GM19099 (cell line): ENCODE results near the gene MYT1.

ENCODE experiments used
- POLR2A ChIP-seq: IDR thresholded peaks from 3 replicates; pipeline ENCODE4 v1.6.1; 2011; ENCODE audit warnings: low read depth; ENCODE audit not compliant: insufficient read length; ENCODE audit errors: extremely low read depth

The MYT1 gene

DNA sequence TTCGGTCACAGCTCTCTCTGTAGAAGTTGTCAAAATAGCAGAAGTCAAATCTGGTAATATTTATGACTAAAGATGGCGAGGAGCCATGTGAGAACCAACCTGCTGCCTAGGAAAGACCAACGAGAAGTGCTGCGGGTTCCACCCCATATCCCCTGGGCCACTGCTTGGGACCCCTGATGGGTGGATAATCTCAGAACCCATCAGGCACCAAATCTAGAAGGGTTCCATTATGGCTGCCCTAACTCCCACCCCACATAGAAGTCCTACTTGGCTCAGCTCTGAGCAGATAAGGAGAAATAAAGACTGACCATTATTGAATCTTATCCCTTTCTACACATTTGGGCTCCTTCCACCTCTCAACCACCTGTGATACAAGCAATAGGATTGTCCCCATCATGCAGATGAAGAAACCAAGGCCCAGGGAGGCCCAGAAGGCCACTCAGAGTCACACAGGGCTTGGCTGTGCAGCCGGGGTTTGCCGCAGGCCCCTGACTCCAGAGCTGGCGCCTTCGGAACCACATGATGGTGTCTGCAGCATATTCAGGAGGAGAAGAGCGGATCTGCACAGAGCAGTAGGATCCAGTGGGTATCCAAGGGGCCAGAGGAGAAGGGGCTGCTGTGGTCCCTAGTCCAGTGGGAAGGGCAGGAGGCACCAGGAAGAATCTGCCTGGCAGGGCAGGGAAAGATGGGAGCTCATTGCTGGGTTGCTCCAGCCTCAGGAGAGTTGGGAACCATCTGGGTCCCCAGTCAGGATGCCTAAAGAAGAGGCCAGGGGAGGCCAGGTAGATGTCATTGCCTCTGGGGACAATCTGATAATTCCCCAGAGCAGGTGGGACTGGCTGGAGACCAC, 81.7 kb downstream of the MYT1 start:
- no peak for TF ChIP-seq POLR2A

DNA sequence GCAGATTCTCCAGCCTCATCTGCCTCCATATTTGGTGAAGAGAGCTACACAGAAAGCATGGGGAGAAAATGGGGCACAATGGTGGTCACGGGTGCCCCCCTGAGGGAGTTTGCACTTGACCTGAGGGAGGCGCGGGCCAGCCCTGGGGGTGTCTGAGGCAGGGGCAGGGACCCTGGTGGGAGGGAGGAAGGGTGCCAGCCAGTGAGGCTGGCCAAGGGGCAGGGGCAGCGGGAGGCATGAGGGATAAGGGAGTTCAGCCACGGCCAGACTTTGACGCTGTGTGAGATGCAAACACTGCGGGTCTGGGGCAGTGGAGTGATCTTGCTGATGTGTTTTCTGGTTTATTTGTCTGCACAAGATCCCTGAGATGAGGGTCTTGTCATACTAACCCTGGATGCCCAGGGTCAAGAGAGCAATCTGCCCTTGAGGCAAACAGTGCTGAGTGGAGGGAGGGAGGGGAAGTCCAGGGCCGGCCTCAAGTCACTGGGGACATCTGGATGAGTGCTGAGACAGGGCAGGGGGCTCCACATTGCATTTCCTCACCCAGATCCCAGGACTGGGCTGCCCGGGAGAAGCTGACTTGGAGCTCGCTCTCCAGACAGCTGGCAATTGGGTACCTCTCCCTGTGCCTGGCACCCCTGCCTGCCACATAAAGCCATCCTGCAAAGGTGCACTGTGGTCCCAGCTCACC, 82.5 kb downstream of the MYT1 start:
- TF ChIP-seq POLR2A = no peak

DNA sequence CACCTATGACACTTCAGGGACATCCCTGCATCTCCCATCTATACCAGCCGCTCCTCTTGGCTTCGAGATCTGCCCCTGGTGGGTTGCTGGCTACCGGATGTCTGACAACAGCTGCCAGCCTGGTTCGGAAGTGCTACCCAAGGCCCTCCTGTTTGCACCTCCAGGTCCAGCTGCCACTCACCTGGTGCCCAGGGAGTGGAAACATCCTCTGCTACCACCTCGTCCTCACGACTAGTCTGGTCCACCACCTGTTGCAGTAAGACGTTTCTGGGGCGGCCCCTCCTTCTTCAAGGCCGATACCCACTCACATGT, 83.0 kb downstream of the MYT1 start:
- TF ChIP-seq POLR2A = no peak

DNA sequence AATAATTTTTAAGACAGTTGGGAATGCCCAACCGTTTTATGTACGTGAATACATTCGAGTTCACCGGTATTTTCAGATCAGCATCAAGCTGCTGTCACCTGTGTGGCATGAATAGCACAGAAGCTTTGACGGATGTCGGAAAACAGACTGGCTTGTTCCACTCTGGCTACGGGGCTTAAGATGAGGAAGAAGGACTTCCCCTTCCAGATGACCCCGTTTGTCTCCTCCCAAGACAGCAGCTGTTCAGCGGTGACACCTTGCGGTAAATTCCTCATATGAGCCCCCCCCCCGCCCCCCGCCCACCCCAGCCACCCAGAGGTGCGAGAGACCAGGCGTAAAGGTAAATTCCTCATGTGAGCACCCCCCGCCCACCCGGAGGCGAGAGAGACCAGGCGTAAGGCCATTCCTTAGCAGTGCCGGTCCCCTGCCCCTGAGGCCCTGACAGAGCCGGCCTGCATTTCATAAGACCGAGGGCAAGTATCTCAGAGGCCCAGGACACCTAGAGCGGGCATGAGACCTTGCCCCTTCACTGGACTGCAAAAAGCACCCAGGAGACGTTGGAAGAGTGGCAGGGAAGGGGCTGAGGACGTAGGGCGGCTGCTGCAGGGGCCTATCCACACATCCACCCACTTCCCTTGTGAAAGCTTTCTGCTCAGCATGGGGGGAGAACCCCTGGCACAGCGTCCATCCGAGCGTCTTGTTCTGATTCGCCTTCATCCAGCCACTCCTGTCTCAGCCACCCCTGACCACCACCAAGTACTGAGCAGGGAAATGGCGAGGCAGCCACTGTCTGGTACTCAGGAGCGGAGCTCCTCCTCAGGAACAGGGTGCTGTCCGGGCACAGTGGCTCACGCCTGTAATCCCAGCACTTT, 84.0 kb downstream of the MYT1 start:
- TF ChIP-seq POLR2A = no peak

DNA sequence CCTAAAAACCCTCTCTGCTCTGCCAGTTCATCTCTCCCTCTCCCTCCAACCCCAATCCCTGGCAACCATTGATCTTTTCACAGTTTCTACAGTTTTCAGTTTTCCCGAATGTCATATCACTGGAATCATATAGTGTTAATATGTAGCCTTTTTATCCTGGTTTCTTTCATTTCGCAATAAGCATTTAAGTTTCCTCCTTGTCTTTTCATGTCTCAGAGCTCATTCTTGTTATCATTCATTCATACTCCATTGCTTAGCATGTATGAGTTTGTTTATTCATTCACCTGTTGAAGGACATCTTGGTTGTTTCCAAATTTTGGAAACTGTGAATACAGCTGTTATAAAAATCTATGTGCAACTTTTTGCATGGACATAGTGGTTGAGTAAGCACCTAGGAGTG, 85.8 kb downstream of the MYT1 start:
- no peak for TF ChIP-seq POLR2A

DNA sequence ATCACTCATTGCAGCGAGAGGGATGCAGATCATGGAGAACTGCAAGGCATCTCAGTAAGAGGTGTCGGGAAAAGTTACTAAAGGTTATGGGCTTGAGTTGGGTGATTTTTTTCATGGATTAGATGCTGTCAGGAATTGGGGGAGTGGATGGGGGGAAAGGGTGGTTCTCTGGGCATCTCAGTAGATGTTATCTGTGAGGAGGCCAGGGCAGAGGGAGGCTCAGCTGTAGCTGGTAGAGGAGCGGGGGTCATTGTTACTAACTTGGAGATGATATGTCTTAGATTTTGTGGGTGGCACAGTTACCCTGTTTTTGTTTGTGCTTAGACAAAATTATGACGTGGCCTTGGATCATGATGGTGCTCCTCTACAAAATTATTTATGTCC, 88.7 kb downstream of the MYT1 start:
- no peak for TF ChIP-seq POLR2A

DNA sequence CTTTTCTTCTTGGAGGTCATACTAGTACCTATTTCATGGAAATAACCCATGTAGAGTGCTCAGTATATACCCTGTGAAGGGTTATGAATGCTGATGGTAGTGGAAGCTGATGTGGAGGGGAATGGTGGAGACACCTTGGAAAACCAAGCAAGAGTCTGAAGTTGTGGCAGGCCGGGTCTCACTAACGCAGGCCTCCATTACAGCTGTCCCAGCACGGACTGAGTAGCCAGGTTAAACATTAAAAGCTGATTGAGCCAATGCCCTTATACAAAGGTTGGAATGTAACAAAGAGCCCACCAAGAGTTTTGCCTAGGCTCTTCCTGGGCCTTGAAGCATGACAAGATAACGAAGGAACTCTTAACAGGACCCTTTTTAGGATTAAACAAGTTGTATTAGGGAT, 89.2 kb downstream of the MYT1 start:
- no peak for TF ChIP-seq POLR2A

DNA sequence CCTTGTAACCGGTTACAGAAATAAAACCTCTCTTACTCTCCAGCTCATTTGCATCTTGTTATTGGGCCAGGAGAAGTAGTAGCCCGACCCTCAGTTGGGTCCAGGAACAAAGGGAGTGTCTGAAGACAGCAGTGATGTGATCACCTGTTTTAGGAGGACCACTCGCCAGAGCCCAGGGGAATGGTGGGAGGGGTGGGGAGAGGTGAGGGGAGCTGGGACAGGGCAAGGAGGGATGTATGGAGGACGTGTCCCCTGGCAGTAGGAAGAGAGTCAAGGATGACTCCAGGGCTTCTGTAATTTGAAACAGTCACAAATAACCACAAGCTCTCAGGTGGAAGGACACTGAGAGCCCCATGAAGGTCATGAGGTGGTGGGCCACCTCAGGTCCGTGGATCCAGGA, 89.9 kb downstream of the MYT1 start:
- TF ChIP-seq POLR2A = no peak

DNA sequence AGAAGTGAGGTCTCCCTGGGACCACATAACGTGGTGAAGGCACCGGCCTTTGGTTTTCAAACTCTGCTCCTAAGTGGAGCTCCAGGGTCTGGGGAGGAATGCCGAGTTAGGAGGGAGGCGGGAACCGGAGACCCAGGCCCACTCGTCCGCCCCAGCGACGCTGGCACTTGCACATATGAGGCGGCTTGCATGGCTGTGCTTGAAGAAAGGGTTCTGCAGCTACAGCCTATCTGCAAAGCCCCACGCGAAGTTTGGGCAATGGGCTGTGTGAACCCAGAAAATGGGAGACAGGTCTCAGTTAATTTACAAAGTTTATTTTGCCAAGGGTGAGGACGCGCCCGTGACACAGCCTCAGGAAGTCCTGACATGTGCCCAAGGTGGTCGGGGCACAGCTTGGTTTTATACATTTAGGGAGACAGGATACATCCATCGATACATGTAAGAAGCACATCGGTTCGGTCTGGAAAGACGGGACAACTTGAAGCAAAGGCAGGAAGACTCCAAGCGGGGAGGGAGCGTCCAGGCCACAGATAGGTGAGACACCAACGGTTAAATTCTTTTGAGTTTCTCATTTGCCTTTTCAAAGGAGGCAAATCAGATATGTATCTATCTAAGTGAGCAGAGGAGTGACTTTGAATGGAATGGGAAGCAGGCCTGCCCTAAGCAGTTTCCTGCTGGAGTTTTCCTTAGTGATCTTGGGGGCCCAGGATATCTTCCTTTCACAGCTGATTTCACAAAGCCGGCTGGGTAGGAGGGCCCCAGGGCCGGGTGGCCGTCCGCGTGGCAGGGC, 90.5 kb downstream of the MYT1 start:
- no peak for TF ChIP-seq POLR2A

DNA sequence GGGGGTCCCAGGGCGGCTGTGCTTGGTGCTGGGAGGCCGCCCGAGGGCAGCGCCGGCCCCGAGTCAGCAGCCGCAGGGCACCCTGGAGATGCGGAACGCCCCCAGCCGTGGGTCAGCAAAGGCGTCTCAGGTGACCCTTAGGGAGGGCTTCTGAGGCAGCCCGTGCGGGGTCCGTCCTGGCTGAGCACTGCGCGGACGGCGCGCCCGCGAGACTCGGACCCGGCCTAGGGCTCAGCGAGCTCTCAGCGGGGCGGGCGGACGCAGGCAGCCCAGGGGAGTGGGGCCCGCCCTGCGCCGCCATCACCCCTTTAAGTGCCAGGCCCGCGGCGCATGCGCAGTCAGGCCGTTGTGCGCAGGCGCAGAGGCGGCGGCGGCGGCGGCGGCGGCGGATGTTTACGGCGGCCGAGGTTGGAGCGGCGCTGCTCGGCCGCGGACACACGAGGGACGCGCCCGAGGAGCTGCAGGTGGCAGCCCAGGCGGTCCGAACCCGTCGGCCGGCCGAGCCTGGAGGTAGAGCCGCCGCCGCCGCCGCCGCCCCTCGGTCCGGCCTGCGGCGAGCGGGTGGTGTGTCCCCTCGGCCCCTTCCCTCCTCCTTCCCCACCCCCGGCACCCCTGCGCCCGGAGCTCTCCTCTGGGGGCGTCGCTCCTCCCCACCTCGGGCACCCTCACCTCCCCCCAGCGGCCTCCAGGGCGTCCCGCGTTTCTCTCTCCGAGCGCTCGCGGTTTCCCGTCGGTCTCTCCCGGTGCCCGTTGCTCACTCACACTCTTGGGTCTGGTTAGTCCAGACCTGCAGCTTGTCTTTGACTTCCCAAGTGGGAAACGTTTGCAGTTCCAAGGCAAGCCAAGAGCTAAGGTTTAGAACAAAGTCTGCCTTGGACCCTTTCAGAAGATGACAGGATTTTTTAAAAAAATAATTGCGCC, 91.4 kb downstream of the MYT1 start, which contains the start of gene PCMTD2:
Gene PCMTD2 (plus strand): TSS at position 388 of the 921 bp plus-strand sequence. CDS start 4,218 bp downstream, outside the sequence.
- peak; percentile 81 for TF ChIP-seq POLR2A

DNA sequence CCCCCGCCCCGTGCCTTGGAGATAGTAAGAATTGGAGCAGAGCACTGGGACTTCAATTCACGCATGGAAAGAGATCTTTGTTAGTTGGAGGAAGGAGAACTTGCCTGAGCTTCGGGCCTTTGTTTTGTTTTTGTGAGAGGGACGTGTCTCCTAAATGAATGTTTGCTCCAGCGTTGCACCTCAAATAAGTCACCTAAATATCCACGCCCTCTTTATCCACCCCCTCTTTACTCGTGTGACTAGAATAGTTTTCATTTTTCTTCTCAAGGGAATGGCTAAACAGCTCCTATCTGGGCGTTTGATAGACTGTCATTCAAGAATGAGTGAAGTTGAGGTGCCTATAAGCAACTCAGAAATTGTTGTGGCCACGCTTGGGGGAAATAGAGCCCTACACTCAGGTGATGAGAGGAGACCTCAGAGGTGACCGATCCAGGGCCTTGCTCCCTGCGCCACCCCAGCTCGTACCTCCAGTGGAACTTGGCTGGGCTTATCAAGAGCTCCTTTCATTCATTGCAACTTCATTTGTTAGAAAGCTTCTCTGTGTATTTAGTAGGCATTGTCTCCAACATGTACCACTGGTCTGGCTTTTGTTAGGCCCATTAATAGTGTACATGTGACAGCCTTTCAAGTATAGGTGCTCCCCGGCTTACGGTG, 92.2 kb downstream of the MYT1 start:
- TF ChIP-seq POLR2A = no peak

DNA sequence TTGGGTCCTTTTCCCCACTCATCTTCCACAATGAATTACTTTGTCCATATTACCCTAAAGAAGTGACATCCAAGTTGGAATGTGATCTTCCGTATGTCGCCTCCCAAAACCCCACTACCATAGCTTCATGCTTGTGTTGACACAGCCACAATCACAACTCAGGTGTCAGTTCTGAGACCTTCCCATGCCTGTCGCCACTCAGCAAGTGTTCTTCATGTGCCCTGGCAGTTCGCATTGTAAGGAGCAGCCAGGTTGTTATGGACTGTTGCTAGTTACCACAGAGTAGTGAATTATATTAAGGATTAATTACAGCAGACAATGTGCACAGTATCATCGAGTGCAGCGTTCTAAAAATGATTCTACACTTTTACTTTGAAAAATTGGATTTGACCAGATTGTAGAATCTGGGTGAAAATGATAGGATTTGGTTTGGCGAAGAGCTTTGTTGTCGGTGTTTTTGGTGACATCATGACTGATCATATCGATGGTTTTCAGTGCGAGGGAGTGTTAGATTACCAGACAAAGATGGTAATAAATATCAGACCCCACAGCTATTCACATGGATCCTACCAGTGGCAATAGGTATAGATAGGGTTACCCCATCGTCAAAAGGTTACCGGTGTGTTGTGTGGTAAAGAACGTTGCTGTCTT, 93.0 kb downstream of the MYT1 start:
- TF ChIP-seq POLR2A = no peak
